HG02763 (cell line): ENCODE results near the gene IL27RA.
A peak's percentile ranks its signal among the peaks of the same experiment; 100 is the strongest.

Experiments used
- ATAC-seq: cut with Tn5 transposase; IDR thresholded peaks from one replicate; pipeline ENCODE4 v1.9.1; 2021; ENCODE audit warnings: mild to moderate bottlenecking, moderate library complexity; ENCODE audit not compliant: unreplicated experiment

IL27RA gene

DNA sequence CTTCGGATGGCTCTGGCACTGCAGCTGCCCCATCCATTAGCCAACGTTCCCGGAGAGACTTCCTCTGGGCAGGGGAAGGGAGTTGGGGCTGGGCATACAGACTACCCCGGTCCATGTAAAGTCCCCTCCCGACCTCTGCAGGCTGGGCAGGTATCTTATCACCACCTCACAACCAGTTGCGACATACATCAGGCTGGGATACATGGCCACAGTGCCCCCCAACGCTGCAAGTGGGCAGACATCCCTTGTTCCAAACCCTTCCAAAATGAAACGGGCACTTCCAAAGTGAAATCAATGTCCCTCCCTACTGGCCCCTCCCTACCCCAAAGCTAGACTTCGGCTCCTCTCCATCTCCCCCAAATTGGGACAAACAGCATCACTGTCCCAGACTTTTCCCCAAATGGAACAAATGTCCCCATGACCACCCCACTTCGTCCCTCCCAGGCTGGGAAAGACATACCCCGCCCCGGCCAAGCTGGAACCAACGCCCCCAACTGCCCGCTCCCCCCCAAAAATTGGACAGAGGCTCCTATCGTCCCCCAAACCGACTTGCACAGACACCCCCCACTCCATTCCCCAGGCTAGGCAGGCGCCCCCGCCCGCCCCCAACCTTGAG lies 25.3 kb downstream of the IL27RA start:
- ATAC-seq = no peak

DNA sequence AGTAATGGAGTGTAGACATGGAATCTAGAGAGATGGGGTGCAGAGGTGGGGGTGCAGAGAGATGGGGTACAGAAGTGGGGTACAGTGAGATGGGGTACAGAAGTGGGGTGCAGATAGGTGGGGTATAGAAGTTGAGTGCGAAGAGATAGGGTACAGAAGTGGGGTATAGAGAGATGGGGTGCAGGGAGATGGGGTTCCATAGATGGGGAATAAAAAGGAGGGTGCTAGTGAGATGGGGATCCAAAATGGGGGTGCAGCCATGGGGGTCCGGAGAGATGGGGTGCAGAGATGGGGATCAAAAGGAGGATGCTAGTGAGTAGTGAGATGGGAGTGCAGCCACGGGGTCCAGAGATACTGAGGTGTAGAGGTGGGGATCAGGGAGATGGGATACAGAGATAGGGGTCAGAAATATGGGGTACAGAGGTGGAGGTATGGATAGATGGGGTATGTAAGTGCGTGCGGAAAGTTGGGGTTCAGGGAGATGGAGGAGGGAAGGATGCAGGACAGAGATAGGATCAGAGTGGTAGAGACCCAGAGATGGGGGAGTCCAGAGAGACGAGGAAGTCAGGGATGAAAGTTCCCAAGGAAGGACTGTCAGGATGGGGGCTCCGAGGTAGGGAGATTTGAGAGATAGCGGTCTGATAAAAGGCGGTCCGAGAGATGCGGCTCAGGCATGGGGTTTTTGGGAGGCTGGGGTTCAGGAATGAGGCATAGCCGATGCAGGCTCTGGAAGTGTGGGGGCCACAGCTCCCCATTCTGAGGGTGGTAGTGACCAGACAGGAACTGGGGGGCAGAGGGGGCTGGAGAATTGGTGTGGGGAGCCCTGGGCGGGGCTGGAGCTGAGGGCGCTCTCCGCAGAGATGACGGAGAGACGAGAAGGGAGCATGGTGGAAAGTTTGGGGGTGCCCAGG lies 26.9 kb downstream of the IL27RA start:
- ATAC-seq = no peak

DNA sequence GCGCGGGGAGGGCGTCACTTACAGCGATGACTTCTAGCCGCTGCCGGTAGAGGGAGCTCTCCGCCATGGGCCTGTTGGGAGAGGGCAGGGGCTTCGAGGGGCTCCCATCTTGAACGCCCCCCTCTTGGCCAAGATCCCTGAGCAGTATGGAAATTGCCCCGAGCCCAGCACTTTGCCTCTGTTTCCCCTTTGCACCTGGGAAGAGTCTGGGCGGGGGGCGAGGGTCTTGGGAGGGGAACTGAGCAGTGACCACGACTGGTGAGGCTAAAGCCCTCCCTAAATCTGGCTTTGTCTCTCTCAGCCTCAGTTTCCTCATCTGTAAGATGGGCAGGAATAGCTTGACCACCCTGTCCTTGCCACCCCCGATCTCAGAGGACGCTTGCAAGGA lies 27.5 kb downstream of the IL27RA start:
- no peak for ATAC-seq

DNA sequence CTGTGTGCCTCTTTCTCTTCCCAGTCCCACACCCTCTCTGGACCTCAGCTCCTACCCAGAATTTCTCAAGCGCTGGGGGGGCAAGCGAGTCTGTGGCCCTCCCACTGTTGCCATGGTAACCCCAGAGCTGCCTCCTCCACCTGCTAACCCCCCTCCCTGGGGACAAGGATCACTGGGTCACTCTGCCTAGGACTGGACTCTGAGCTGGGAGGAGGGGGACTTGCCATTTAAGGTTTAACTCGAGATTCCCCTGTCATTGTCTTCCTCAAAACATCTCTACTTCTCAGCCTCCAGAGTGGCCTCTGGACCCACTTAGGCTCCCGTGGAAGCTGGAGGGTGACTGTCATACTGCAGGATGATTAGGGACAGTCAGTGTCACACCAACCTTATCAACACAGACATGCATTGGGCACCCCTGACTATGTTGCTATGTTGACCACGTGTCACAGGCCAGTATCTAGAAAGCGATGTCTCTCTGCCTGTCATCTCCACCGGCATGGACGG lies 28.1 kb downstream of the IL27RA start:
- ATAC-seq = no peak

DNA sequence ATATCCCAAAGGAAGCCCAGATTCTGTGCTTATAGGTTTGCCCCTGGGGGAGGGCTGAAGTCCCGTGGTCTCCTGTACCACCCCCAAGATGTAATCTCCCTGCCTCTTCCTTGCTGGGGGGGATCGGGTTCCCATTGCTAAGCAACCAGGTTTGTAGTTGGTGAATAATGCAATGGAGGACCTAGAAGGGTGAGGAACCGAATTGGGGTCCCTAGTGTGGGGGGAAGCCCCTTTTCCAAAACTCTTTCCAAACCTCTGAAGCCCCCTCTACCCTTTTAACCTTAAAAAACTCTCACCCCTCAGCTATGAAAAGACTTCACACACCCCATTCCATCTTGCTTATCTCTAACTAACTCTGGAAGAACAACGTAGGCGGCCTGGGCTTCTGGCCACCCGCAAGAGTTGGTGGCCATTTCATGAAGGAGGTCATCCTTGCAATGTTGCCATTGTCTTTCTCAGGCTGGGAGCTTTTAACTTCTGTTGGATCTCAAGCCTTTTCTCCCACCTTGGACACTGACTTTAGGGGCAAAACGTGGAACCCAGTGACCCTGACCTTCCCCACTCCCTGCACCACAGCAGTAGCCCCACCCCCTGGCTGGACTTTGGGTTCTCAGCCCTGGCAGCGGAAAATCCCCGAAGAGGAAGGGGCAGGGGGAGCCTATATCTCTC lies 29.7 kb downstream of the IL27RA start:
- no peak for ATAC-seq

DNA sequence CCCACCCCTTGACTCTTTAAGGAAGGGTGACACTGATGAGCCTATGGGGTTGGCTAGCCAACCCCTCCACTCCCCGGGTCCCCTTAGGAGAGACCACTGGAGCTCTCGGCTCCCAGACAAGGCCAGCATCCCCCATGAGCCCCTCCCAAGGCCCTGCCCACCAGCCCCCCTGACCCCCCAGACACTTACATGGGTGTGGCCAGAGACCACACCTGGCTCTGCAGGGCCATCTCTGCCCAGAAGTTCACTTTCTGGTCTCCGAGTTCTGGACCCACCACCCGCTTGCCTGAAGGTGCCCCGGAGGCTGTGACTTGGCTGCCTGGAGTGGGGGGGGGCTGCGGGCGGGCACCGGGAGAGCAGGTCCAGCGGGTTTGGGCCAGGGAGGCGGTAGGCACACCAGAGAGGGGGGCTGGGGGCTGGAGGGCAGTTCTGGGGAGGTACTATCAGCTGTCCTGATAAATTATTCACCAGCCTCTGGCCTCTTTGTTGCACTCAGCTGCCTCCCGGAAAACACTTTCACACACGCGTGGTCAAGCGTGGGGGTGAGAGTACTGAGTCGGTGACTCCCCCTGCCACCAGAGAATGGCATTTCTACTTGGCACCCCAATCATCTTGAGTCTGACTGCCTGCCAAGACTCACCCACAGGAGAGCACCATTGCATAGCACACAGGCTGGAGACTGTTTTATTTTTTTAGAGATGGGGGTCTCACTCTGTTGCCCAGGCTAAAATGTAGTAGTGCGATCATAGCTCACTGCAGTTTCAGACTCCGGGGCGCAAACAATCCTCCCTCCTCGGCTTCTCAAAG lies 30.4 kb downstream of the IL27RA start, which contains the start of gene PALM3:
Gene PALM3, minus strand, starts transcription at position 326 of the 807 bp plus-strand sequence. Its CDS starts 96 bp downstream, at position 230.
- ATAC-seq = no peak

DNA sequence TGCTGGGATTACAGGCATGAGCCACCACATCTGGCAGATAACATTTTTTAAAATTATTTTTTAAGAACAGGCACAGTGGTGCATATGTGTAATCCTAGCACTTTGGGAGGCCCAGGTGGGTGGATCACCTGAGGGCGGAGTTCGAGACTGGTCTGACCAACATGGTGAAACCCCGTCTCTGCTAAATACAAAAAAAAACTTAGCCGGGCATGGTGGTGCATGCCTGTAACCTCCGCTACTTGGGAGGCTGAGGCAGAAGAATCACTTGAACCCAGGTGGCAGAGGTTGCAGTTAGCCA lies 30.9 kb downstream of the IL27RA start:
- ATAC-seq = no peak

DNA sequence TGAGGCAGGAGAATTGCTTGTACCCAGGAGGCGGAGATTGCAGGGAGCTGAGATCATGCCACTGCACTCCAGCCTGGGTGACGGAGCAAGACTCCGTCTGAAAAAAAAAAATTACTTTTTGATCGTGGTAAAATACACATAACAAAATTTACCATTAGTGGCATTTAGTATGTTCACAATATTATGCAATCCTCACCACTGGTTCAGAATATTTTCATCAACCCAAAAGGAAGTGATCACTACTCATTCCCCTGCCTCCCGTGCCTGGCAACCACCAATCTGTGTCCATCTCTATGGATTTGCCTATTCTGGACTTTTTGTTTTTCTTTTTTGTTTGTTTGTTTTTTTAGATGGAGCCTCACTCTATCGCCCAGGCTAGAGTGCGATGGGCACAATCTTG lies 31.5 kb downstream of the IL27RA start:
- no peak for ATAC-seq

DNA sequence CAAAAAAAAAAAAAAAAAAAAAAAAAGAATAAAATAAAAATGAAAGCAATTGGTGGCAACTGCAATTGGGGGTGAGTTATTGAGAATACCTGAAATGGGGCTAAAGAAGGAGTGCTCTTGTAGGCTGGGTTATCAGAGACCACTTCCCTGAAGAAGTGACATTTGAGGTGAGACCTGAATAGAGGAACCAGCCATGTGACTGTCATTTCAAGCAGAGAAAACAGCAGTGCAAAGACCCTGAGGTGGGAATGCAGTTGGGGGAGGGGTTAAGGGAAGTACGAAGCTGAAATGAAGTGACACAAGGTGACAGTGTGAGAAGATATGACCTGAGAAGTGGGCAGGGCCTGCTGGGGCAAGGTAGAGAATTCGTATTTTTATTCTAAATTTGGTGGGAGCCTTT lies 34.6 kb downstream of the IL27RA start:
- no peak for ATAC-seq

DNA sequence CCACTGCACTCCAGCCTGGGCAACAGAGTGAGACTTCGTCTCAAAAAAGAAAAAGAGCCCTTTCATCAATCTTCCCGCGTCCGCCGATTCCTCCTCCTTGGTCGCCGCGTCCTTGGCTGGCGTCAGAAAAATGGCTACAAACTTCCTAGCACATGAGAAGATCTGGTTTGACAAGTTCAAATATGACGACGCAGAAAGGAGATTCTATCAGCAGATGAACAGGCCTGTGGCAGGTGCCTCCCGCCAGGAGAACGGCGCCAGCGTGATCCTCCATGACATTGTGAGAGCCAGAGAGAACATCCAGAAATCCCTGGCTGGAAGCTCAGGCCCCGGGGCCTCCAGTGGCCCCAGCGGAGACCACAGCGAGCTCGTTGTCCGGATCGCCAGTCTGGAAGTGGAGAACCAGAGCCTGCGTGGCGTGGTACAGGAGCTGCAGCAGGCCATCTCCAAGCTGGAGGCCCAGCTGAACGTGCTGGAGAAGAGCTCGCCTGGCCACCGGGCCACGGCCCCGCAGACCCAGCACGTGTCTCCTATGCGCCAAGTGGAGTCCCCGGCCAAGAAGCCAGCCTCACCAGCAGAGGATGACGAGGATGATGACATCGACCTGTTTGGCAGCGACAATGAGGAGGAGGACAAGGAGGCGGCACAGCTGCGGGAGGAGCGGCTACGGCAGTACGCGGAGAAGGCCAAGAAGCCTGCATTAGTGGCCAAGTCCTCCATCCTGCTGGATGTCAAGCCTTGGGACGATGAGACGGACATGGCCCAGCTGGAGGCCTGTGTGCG lies 38.9 kb downstream of the IL27RA start:
- ATAC-seq = no peak

DNA sequence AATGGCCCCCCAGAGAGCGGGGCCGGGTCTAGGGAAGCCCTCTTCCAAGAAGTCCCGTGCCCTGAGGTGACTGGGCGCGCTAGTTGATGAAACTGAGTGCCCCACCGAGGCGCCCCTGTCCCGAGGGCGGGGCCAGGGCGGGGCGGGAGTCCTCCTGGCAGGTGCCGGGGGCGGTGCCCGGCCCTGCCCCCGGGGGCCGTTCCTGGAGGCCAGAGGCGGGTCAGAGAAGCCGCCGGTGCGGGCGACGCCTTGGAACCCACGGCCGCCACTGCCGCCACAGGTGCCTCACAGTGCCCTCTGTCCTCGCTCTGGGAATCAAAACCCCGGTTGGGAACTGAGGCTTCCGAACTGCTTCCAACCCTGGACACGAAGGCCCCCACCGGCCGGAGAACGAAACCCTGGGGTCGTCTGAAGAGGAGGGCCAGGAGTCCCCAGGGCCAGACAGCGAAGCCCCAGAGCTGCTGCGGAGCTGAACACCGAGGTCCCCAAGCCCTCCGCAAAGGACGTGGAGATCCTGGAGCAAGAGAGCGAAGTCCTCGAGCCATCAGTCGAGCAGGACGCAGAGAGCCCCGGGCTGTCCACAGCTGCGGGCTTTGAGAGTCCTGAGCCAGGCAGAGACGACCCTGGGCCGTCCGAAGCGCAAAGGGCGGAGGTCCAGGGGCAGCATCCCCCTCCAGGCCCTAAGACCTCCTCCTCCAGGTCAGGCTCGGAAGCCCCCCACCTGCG lies 41.1 kb downstream of the IL27RA start, which contains the start of gene MISP3:
Gene MISP3, plus strand, starts transcription at position 252 of the 726 bp plus-strand sequence. CDS start 524 bp downstream, outside the sequence.
- ATAC-seq = peak; percentile 7

DNA sequence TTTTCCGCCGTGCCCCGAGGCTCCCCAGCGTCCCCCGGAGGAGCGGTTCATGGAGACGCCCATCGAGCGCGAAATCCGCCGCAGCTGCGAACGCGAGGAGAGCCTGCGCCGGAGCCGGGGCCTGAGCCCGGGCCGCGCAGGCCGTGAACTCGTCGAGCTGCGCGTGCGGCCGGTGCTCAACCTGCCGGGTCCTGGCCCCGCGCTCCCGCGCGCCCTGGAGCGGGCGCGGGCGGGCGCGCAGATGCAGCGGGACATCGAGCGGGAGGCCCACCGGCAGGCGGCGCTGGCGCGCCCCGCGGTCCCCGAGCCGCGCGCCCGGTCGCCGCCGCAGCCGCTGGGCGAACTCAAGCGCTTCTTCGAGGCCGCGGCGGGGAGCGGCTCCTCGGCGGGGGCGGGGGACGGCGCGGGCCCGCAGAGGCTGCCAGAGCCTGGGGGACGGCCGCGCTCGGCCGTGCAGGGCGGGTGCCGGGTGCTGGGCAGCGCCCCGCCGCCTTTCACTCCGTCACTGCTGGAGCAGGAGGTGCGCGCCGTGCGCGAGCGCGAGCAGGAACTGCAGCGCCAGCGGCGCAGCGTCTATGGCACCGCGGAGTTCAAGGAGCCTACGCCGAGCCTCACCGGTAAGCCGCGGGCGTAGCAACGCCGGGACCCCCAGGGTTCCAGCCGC lies 41.8 kb downstream of the IL27RA start:
- ATAC-seq = peak; percentile 63

DNA sequence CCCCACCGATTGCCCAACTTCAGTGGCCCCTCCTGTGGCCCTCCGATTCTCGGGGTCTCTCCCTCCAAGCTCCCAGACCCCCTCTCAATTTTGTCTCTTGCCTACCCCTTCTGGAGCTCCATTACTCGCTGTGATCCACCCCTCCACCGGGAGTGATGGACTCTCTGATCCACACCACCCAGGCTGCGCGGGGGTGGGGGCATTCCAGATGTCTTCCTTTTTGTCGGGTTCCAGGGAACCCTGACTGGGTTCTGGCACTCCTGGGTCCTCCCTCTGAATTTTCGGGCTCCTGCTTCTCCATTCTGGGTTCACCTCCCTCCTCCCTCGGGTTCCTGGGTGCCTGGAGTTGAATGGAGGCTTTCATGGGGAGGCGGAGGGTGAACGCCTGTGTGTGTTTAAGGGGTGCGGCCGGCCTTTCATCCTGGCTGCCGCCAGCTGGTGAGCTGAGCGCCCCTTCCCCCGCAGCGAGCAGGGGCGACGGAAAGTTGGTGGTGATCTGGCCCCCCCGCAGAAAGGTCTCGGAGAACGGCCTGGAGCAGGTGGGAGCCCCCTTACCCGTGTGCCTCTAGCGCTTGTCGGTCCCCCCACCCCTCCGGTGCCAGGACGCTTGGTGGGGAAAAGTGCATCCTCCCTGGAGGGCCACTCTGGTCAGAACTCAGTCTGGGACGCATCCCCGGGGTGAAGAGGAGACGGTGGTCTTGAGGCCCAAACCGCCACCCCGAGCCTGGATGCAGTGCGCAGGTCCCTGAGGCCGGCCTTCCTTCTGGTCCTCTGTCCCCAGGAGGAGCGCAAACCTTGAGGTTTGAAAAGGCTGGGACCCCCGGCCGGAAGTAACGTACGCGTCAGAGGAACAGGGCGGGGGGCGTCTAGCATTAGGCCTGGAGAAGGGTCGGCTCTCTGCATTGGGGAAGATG lies 42.6 kb downstream of the IL27RA start:
- ATAC-seq = no peak

DNA sequence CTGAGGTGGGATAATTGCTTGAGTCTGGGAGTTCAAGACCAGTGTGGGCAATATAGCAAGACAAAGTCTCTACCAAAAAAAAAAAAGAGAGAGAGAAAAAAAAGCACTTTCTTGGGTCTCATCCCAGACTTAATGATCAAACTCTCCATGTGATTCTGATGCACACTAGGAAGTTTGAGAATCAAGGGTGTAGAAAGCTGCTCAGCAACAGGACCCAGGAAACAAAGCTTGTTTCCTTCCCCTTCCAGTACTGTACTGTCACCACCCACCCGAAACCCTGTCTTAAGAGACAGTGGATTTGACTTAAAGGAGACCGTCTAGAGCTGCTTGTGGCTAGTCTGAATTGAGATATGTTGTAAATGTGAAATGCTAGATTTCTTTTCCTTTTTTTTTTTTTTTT lies 46.8 kb downstream of the IL27RA start:
- no peak for ATAC-seq

DNA sequence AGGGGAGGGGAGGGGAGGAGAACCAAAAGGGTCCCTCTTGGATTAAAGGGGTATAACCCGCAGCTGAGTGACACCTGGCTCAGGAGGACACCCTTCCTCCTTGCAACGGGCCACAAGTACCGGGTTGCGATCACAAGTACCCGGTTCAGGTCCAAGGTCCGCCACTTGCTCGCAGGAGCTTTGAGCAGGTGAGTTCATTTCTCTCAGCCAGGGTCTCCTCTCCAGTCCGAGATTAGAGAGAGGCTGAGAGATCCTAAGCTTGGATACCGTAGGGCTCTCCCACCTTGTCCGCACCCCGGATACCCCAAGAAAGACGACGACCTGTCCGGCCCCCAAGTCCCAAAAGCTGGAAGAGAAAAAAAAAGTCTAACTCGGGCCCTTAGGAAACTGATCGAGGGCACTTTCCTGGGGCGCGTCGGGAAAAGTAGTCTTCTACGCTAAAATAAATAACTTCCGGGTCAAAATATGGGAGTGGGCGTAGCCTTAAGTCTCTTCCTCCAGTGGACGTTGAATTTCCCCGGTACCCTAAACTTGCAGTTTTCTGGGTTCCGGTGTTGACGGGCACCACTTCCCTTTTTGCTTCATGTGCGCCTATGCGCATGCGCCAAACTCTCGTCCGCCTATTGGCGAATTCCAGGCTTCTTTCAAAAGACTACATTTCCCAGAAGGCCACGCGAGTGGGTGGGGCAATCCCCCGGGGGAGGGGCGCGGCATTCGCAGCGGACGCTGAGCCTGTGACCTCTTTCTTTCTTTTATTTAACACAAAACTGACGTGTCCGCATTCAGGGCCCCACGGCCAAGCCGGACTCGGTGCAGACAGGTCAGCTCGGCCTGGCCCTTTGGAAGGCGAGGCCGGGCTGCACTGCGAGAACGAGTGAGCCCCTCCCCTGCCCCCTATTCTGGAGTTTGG lies 49.6 kb downstream of the IL27RA start:
- ATAC-seq = peak; percentile 89

DNA sequence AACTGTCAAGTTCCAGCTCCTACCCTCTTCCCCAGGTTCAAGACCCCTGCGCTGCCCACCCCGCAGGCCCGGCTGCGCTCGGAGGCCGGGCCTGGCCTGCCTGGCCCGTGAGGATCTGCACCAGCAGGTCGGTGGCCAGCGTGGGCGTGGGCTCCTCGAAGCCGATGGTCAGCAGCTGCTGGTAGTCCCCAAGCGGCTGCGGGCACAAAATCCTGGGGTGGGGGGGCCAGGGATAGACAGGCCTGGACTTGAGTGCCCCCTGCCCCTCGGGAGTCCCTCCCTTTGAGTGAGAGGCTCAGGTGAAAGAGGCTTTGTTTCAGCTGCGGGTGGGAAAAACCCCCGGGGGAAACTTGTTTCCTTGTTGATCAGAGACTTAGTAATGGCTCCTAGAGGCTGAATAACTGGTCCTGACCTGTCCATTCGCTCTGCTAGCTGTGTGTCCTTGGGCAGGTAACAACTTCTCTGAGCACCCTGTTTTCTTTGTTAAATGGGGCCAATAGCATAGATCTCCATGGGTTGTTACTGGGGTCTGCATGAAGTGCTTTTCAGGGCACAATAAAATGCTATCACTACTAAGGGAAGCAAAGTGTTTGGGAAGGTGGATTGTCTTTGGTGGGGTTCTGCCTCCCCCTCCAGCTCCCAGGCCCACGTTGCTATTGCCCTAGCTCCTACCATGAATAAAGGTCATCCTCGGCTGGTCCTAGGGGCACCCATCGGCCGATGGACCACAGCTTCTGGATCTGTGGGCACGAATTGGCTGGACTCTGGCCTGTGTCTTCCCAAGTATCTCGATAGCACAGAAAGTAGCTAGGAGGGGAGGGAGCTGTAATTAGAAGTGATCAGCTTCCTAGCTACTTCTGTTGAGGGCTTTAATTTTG lies 50.5 kb downstream of the IL27RA start:
- ATAC-seq = peak; percentile 9
